SK-N-SH treated with all-trans-retinoic acid at 6 μM for 48 hours (cell line): Measurements from ENCODE around the gene STYX.
"Not testable (repeated sequence)": the region's sequence is repeated elsewhere in the genome, so short reads cannot be mapped to it uniquely, and the experiment has no call there.

Experiments used
- ATAC-seq: fragments of 200-7000 bp; cut with Tn5 transposase; 3 replicates; pipeline ENCODE4 v1.9.1; 2020; ENCODE audit warnings: mild to moderate bottlenecking, moderate library complexity
- ARNTL ChIP-seq: fragments of 450-650 bp; formaldehyde crosslinking; IDR thresholded peaks from 2 replicates; pipeline ENCODE4 v1.5.0; 2020; ENCODE audit warnings: low read depth, mild to moderate bottlenecking, moderate library complexity, borderline replicate concordance
- BACH2 ChIP-seq: fragments of 250-450 bp; sonication (Bioruptor Pico); IDR thresholded peaks from 2 replicates; pipeline ENCODE4 v1.9.0; 2021; ENCODE audit warnings: mild to moderate bottlenecking, borderline replicate concordance
- CSDC2 ChIP-seq: fragments of 250-450 bp; sonication (Bioruptor Pico); IDR thresholded peaks from 2 replicates; pipeline ENCODE4 v1.5.0; 2020; ENCODE audit warnings: mild to moderate bottlenecking, moderate library complexity
- CSRNP3 ChIP-seq: fragments of 250-450 bp; sonication (Bioruptor Pico); IDR thresholded peaks from 2 replicates; pipeline ENCODE4 v1.5.1; 2021; ENCODE audit warnings: mild to moderate bottlenecking, moderate library complexity
- ESRRG ChIP-seq: fragments of 250-450 bp; sonication (Bioruptor Pico); IDR thresholded peaks from 2 replicates; pipeline ENCODE4 v1.6.1; 2021; ENCODE audit warnings: mild to moderate bottlenecking
- GLIS3 ChIP-seq: fragments of 250-450 bp; sonication (Bioruptor Pico); IDR thresholded peaks from 2 replicates; pipeline ENCODE4 v1.5.0; 2020; ENCODE audit warnings: mild to moderate bottlenecking, moderate library complexity
- ISL1 ChIP-seq: fragments of 250-450 bp; sonication (Bioruptor Pico); IDR thresholded peaks from 2 replicates; pipeline ENCODE4 v2.1.2; 2022; ENCODE audit warnings: mild to moderate bottlenecking, moderate library complexity
- OSR1 ChIP-seq: fragments of 250-450 bp; sonication (Bioruptor Pico); IDR thresholded peaks from 2 replicates; pipeline ENCODE4 v1.8.0; 2022; ENCODE audit warnings: moderate library complexity, mild to moderate bottlenecking, inconsistent platforms
- PATZ1 ChIP-seq: fragments of 250-450 bp; sonication (Bioruptor Pico); IDR thresholded peaks from 2 replicates; pipeline ENCODE4 v1.8.0; 2020; ENCODE audit warnings: mild to moderate bottlenecking, moderate library complexity, borderline replicate concordance
- POU6F1 ChIP-seq: fragments of 250-450 bp; sonication (Bioruptor Pico); IDR thresholded peaks from 2 replicates; pipeline ENCODE4 v1.8.0; 2021; ENCODE audit warnings: low read depth, mild to moderate bottlenecking, moderate library complexity, borderline replicate concordance
- PPARA ChIP-seq: fragments of 250-450 bp; sonication (Bioruptor Pico); IDR thresholded peaks from 2 replicates; pipeline ENCODE4 v1.5.0; 2020; ENCODE audit warnings: mild to moderate bottlenecking, borderline replicate concordance
- RARB ChIP-seq: fragments of 250-450 bp; sonication (Bioruptor Pico); IDR thresholded peaks from 2 replicates; pipeline ENCODE4 v1.8.0; 2021; ENCODE audit warnings: mild to moderate bottlenecking, moderate library complexity
- SNAI2 ChIP-seq: fragments of 250-450 bp; sonication (Bioruptor Pico); IDR thresholded peaks from 2 replicates; pipeline ENCODE4 v1.5.0; 2020; ENCODE audit warnings: mild to moderate bottlenecking, moderate library complexity
- TCF4 ChIP-seq: fragments of 250-450 bp; sonication (Bioruptor Pico); IDR thresholded peaks from 2 replicates; pipeline ENCODE4 v1.8.0; 2021; ENCODE audit warnings: mild to moderate bottlenecking, moderate library complexity, borderline replicate concordance
- TOX ChIP-seq: fragments of 250-450 bp; sonication (Bioruptor Pico); IDR thresholded peaks from 2 replicates; pipeline ENCODE4 v1.8.0; 2021; ENCODE audit warnings: mild to moderate bottlenecking, moderate library complexity, borderline replicate concordance
- TSHZ2 ChIP-seq: fragments of 250-450 bp; sonication (Bioruptor Pico); IDR thresholded peaks from 2 replicates; pipeline ENCODE4 v1.5.0; 2020; ENCODE audit warnings: mild to moderate bottlenecking, moderate library complexity
- ZFP3 ChIP-seq: fragments of 250-450 bp; sonication (Bioruptor Pico); IDR thresholded peaks from 2 replicates; pipeline ENCODE4 v1.5.0; 2020; ENCODE audit warnings: mild to moderate bottlenecking, moderate library complexity
- ZFP30 ChIP-seq: fragments of 450-650 bp; formaldehyde crosslinking; IDR thresholded peaks from 2 replicates; pipeline ENCODE4 v1.5.0; 2022; ENCODE audit warnings: mild to moderate bottlenecking, moderate library complexity
- ZNF565 ChIP-seq: fragments of 450-650 bp; formaldehyde crosslinking; conservative IDR thresholded peaks from 2 replicates; pipeline ENCODE4 v1.5.0; 2020; ENCODE audit warnings: low read depth, mild to moderate bottlenecking, moderate library complexity
- ZNF70 ChIP-seq: fragments of 450-650 bp; formaldehyde crosslinking; IDR thresholded peaks from 2 replicates; pipeline ENCODE4 v1.5.0; 2020; ENCODE audit warnings: mild to moderate bottlenecking, moderate library complexity
- ZNF8 ChIP-seq: fragments of 450-650 bp; formaldehyde crosslinking; IDR thresholded peaks from 2 replicates; pipeline ENCODE4 v1.5.0; 2020; ENCODE audit warnings: mild to moderate bottlenecking, moderate library complexity

STYX gene

GRCh38 chr14:52755607-52756316, 25.8 kb downstream of the STYX start:
- TF ChIP-seq ZNF565 (CRISPR knock-in tag) (no peak), CSDC2 (no peak), ISL1 (CRISPR knock-in tag) (no peak), ZFP30 (CRISPR knock-in tag) (no peak), GLIS3 (no peak), BACH2 (CRISPR knock-in tag) (no peak), ZFP3 (CRISPR knock-in tag) (no peak), OSR1 (CRISPR knock-in tag) (no peak), ZNF8 (no peak), SNAI2 (CRISPR knock-in tag) (no peak), ARNTL (CRISPR knock-in tag) (no peak)
- ATAC-seq, result no peak; the same call in 2 of the 3 replicates

GRCh38 chr14:52759145-52759544, 29.2 kb downstream of the STYX start:
- TF ChIP-seq PATZ1 (CRISPR knock-in tag), result no peak
- no peak for TF ChIP-seq BACH2 (CRISPR knock-in tag)
- TF ChIP-seq ESRRG (CRISPR knock-in tag), result no peak
- no peak for ATAC-seq

- not testable (repeated sequence) for ATAC-seq
Observed at GRCh38 chr14:52762923-52763322, 33.0 kb downstream of the STYX start.

- TF ChIP-seq ZFP3 (CRISPR knock-in tag), result no peak
- TF ChIP-seq RARB (CRISPR knock-in tag), result no peak
- TF ChIP-seq, all 23 proteins: peak for 0
Observed at GRCh38 chr14:52767058-52767833, 37.3 kb downstream of the STYX start.

GRCh38 chr14:52769887-52770286, 39.9 kb downstream of the STYX start:
- no peak for ATAC-seq
- TF ChIP-seq ZFP3 (CRISPR knock-in tag) (no peak), CSDC2 (no peak), TSHZ2 (CRISPR knock-in tag) (no peak), PPARA (CRISPR knock-in tag) (no peak), ESRRG (CRISPR knock-in tag) (no peak), ZNF70 (CRISPR knock-in tag) (no peak), BACH2 (CRISPR knock-in tag) (no peak), TCF4 (CRISPR knock-in tag) (no peak)

More at GRCh38 chr14:52767058-52767833, 37.3 kb downstream of the STYX start:
- no peak for ATAC-seq

- ATAC-seq, result no peak
- TF ChIP-seq BACH2 (CRISPR knock-in tag), result no peak
- no peak for TF ChIP-seq ISL1 (CRISPR knock-in tag)
- no peak for TF ChIP-seq ZFP30 (CRISPR knock-in tag)
- no peak for TF ChIP-seq PATZ1 (CRISPR knock-in tag)
- no peak for TF ChIP-seq TOX (CRISPR knock-in tag)
- TF ChIP-seq ZNF70 (CRISPR knock-in tag), result no peak
- no peak for TF ChIP-seq RARB (CRISPR knock-in tag)
- no peak for TF ChIP-seq ZFP3 (CRISPR knock-in tag)
- no peak for TF ChIP-seq PPARA (CRISPR knock-in tag)
- no peak for TF ChIP-seq POU6F1 (CRISPR knock-in tag)
- no peak for TF ChIP-seq CSRNP3 (CRISPR knock-in tag)
- TF ChIP-seq ZNF8, result no peak
- no peak for TF ChIP-seq ARNTL (CRISPR knock-in tag)
- no peak for TF ChIP-seq ESRRG (CRISPR knock-in tag)
Observed at GRCh38 chr14:52776816-52777215, 46.9 kb downstream of the STYX start.
